Uterus (tissue), 4 donors: ENCODE data around the gene LEF1. TPM values are rescaled to one million over a fixed set of nuclear protein-coding genes. Genes with fewer than 3 reads are reported as not detected.

ENCODE experiments used
- DNase-seq, 2 donors: peaks; one replicate each; pipeline ENCODE4 v3.0.0-alpha.2; 2019 to 2020
- H3K27ac ChIP-seq, 2 donors: fragments of 200-600 bp; sonication (generic); 1 replicate in 1 of 2; 2 replicates in 1 of 2; pipeline ENCODE4 v1.5.1; 2016 to 2018
- H3K27me3 ChIP-seq, 2 donors: fragments of 200-600 bp; sonication (generic); one replicate each; pipeline ENCODE4 v1.5.1; 2018 to 2019; ENCODE audit warnings: control low read depth in 1 of 2
- H3K36me3 ChIP-seq, 2 donors: fragments of 200-600 bp; sonication (generic); one replicate each; pipeline ENCODE4 v1.5.1; 2019; ENCODE audit warnings: control low read depth in 1 of 2
- H3K4me1 ChIP-seq, 2 donors: fragments of 200-600 bp; sonication (generic); one replicate each; pipeline ENCODE4 v1.5.1; 2018 to 2019; ENCODE audit warnings: control low read depth in 1 of 2
- H3K4me3 ChIP-seq, 2 donors: fragments of 200-600 bp; sonication (generic); 1 replicate in 1 of 2; 2 replicates in 1 of 2; pipeline ENCODE4 v1.5.1; 2018 to 2019; ENCODE audit warnings: mild to moderate bottlenecking in 1 of 2
- H3K9me3 ChIP-seq, 2 donors: fragments of 200-600 bp; sonication (generic); one replicate each; pipeline ENCODE4 v1.5.1; 2019; ENCODE audit warnings: control low read depth in 1 of 2
- POLR2A ChIP-seq, 2 donors: fragments of 450-650 bp; IDR thresholded peaks; one replicate each; pipeline ENCODE4 v1.6.1; 2016; ENCODE audit warnings: antibody characterized with exemption in 2 of 2, mild to moderate bottlenecking in 1 of 2, moderate library complexity in 1 of 2
- intact Hi-C: fragments of 100-400 bp; cut with DNase I; formaldehyde crosslinking; loops from one replicate; pipeline ENCODE4 v1.15.1; 2023; ENCODE audit warnings: low total_unique reads
- total RNA-seq, 4 donors: library from RNA; depleted of rRNA in 3 of 4; stranded (reverse); fragments of >200 nt in 3 of 4; gene quantifications; one replicate each; pipeline versions ENCODE4 v1.1.0 to v1.2.4, GENCODE V29; 2014 to 2023
- TF ChIP-seq, protein P1 (sequence below), 4 experiments: fragments of 200-600 bp in 2 of 4; fragments of 450-650 bp in 2 of 4; sonication (generic) in 2 of 4; IDR thresholded peaks; one replicate each; pipeline ENCODE4 v1.5.1; 2016 to 2019; ENCODE audit warnings: antibody characterized with exemption in 4 of 4, mild to moderate bottlenecking in 2 of 4, moderate library complexity in 1 of 4
- donor health status: DM: yes; HTN: yes; CAD: no.

LEF1 gene
- total RNA-seq, 4 donors from 2014 or later: 27.4 to 49.7 (median 43.7) TPM

DNA sequence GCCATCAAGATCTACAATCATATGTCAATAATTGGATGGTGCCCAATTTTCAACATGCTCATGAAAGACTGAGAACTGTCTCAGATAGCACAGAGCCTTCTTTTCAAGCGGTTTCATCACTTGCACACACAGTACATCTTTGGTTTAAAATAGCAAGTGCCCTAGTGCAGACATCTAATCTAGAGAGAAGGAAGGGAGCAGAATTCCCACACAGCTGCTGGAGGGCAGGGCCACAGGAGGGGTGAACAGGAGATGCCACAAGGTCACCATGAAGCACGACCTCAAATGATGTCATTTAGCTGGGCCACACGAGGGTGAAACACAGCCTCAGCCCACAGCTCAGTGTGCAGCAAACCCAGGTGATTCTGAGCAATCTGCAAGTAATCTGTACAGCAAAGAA is 24.3 kb downstream of the LEF1 start:
- TF ChIP-seq, protein P1, sequence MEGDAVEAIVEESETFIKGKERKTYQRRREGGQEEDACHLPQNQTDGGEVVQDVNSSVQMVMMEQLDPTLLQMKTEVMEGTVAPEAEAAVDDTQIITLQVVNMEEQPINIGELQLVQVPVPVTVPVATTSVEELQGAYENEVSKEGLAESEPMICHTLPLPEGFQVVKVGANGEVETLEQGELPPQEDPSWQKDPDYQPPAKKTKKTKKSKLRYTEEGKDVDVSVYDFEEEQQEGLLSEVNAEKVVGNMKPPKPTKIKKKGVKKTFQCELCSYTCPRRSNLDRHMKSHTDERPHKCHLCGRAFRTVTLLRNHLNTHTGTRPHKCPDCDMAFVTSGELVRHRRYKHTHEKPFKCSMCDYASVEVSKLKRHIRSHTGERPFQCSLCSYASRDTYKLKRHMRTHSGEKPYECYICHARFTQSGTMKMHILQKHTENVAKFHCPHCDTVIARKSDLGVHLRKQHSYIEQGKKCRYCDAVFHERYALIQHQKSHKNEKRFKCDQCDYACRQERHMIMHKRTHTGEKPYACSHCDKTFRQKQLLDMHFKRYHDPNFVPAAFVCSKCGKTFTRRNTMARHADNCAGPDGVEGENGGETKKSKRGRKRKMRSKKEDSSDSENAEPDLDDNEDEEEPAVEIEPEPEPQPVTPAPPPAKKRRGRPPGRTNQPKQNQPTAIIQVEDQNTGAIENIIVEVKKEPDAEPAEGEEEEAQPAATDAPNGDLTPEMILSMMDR (IDR thresholded peaks at IDR 0.05): no peak
- TF ChIP-seq POLR2A (IDR thresholded peaks at IDR 0.05): no peak
- Histone ChIP-seq H3K4me1 (no peaks in the 10 kb centered on the region), H3K36me3 (no peaks in the 10 kb centered on the region), H3K4me3 (no peak overlapping the region), H3K9me3 (no peaks in the 10 kb centered on the region), H3K27ac (no peak overlapping the region), H3K27me3 (peaks cover 0 to 9% of the 10 kb centered on the region in 2 donors)
- DNase-seq: no peak
- intact Hi-C loops: no loop called here

DNA sequence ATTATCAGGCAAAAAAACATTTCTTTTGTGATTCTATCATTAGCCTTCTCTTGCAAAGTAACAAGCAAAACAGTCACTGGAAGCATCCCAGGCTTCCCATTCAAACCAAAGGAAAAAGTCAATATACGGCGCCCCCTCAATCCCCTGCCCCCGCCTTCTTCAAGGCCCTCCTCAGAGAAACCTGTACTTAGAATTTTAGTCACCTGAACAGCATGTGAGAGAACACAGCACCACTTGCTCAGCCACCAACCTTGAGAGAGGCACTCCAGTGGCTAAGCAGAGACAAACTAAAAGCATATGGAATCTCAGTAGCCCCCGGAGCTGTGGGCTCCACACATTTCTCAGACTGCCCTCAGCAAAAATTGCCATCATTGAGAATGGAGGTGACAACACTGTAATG is 25.2 kb downstream of the LEF1 start:
- no peak overlapping the region for H3K27ac ChIP-seq
- DNase-seq: no peak
- H3K4me3 ChIP-seq: no peak overlapping the region
- intact Hi-C loops: no loop called here
- peaks cover 0 to 9% of the 10 kb centered on the region in 2 donors for H3K27me3 ChIP-seq
- H3K36me3 ChIP-seq: no peaks in the 10 kb centered on the region
- no peaks in the 10 kb centered on the region for H3K9me3 ChIP-seq
- TF ChIP-seq, protein P1 (IDR thresholded peaks at IDR 0.05): no peak
- TF ChIP-seq POLR2A (IDR thresholded peaks at IDR 0.05): no peak
- H3K4me1 ChIP-seq: no peaks in the 10 kb centered on the region

DNA sequence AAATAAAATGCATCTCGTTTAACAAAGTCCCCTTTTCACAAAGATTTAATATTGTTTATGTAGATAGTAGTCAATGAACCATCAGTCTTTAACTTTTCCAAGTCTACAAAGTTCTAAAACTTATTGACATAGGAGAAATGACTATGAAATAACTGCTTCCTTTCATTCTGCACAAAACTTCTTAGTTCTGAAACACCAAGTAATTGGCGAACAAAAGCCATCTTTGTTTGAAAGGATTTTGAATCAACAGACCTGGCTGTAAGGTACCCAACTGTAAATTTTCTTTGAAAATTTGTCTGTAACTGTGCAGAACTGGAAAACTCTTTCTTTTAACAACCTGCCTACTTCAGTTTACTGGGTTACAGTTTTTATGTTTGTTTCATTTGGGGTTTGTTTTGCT is 25.9 kb downstream of the LEF1 start:
- H3K9me3 ChIP-seq: no peaks in the 10 kb centered on the region
- no peaks in the 10 kb centered on the region for H3K4me1 ChIP-seq
- intact Hi-C loops: no loop called here
- no peaks in the 10 kb centered on the region for H3K36me3 ChIP-seq
- no peak overlapping the region for H3K4me3 ChIP-seq
- no peak overlapping the region for H3K27ac ChIP-seq
- peaks cover 0 to 9% of the 10 kb centered on the region in 2 donors for H3K27me3 ChIP-seq
- no peak for TF ChIP-seq POLR2A (IDR thresholded peaks at IDR 0.05)
- TF ChIP-seq, protein P1 (IDR thresholded peaks at IDR 0.05): no peak
- no peak for DNase-seq

DNA sequence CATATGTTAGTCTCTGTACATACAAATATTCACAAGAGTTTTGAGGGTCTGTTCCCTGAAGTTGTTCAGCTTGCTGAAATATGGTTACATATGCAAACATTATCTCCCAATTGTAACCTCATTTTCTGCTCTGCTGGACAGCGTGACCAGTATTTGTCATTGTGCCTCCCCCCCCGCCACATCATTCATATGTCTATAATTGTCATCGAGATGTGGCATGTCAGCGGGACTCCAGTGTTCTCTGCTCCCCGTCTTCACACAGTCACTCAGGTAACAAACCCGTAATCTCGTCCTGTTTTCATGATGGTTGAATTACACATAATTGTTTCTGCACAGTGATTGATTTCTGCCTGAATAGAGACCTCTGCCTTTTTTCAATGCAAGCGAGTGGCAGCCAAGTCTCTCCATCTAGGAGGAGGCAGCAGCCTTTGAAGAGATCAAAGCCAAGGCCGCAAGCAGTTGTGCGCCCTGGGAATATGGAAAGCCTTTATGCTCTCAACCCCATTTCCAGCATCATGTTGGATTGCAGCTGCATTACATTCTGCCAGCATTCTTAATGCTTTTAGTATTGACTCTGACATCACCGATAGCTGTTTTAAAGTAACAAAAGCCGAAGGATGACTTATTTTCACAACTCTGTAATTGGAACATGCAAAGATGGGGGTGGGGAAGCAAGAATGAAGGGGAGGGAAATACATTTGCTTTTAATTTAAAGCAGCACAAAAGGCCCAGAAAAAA is 27.4 kb downstream of the LEF1 start:
- peaks cover 0 to 9% of the 10 kb centered on the region in 2 donors for H3K27me3 ChIP-seq
- intact Hi-C loops: no loop called here
- no peak overlapping the region for H3K27ac ChIP-seq
- H3K36me3 ChIP-seq: no peaks in the 10 kb centered on the region
- H3K4me3 ChIP-seq: no peak overlapping the region
- TF ChIP-seq, protein P1 (IDR thresholded peaks at IDR 0.05): no peak
- no peak for TF ChIP-seq POLR2A (IDR thresholded peaks at IDR 0.05)
- H3K4me1 ChIP-seq: no peaks in the 10 kb centered on the region
- no peaks in the 10 kb centered on the region for H3K9me3 ChIP-seq
- DNase-seq: no peak

DNA sequence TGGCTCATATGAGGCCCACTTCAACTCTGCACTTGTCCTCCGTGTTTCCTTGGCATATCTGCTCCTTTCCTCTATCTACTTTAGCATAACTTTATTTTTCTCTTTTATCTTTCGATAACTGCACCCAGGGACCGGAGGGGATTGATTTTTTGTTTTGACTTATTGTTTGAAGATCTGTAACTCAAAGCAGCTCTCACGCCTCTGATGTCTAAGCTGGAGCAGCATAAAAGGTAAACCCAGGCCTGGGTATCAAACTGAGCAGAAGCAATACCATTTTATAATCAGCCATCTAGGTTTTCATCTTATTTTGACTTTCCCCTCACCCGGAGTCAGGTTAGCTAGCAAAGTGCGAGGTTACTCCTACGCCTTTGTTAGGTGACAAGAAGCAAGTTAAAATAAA is 28.4 kb downstream of the LEF1 start:
- intact Hi-C loops: no loop called here
- no peaks in the 10 kb centered on the region for H3K36me3 ChIP-seq
- no peaks in the 10 kb centered on the region for H3K9me3 ChIP-seq
- no peak for DNase-seq
- peaks cover 0 to 7% of the 10 kb centered on the region in 2 donors for H3K27me3 ChIP-seq
- H3K4me3 ChIP-seq: no peak overlapping the region
- H3K27ac ChIP-seq: no peak overlapping the region
- no peaks in the 10 kb centered on the region for H3K4me1 ChIP-seq
- TF ChIP-seq POLR2A (IDR thresholded peaks at IDR 0.05): no peak
- TF ChIP-seq, protein P1 (IDR thresholded peaks at IDR 0.05): no peak
